Ectodermal cell (in vitro differentiated cells): ENCODE measurements around the gene BBS1. TPM values are rescaled to one million over a fixed set of nuclear protein-coding genes. Genes with fewer than 3 reads are reported as not detected.
A peak's percentile ranks its signal among the peaks of the same experiment; 100 is the strongest.
"Not testable (repeated sequence)": the region's sequence is repeated elsewhere in the genome, so short reads cannot be mapped to it uniquely, and the experiment has no call there.

Experiments
- H3K27ac ChIP-seq: 2 replicates; pipeline ENCODE4 v1.7.0; 2013; ENCODE audit warnings: mild to moderate bottlenecking, low read depth, low read length; ENCODE audit not compliant: insufficient read depth, poor library complexity, severe bottlenecking
- H3K27me3 ChIP-seq: 2 replicates; pipeline ENCODE4 v1.7.0; 2013; ENCODE audit warnings: mild to moderate bottlenecking, low read length; ENCODE audit not compliant: insufficient read depth, control insufficient read depth, poor library complexity, severe bottlenecking
- H3K36me3 ChIP-seq: one replicate; pipeline ENCODE4 v1.7.0; 2013; ENCODE audit warnings: low read length; ENCODE audit not compliant: control insufficient read depth, insufficient read depth
- H3K4me1 ChIP-seq: one replicate; pipeline ENCODE4 v1.7.0; 2013; ENCODE audit warnings: low read length; ENCODE audit not compliant: control insufficient read depth, insufficient read depth
- H3K4me3 ChIP-seq: 2 replicates; pipeline ENCODE4 v1.7.0; 2013; ENCODE audit warnings: low read depth, low read length, control low read depth; ENCODE audit not compliant: insufficient read depth
- H3K9me3 ChIP-seq: 2 replicates; pipeline ENCODE4 v1.7.0; 2013; ENCODE audit warnings: mild to moderate bottlenecking, low read length, moderate library complexity; ENCODE audit not compliant: control insufficient read depth
- WGBS, 2 experiments: methylation state at CpG; one replicate each; pipeline ENCODE4 v1.1.7; 2013; ENCODE audit warnings: missing lambda C conversion rate in 2 of 2; 5-methylcytosine and 5-hydroxymethylcytosine counted together
- polyA plus RNA-seq, 4 experiments: library from polyadenylated mRNA; stranded (reverse); fragments of 50-300 nt; gene quantifications; one replicate each; pipeline ENCODE4 v1.2.3, GENCODE V29; 2013

BBS1 gene
- polyA plus RNA-seq (2013, experiment 1 of 4) = 52.3 TPM
- polyA plus RNA-seq (2013, experiment 2 of 4) = 55.7 TPM
- polyA plus RNA-seq (2013, experiment 3 of 4) = 39.7 TPM
- 43.0 TPM for polyA plus RNA-seq (2013, experiment 4 of 4)

DNA sequence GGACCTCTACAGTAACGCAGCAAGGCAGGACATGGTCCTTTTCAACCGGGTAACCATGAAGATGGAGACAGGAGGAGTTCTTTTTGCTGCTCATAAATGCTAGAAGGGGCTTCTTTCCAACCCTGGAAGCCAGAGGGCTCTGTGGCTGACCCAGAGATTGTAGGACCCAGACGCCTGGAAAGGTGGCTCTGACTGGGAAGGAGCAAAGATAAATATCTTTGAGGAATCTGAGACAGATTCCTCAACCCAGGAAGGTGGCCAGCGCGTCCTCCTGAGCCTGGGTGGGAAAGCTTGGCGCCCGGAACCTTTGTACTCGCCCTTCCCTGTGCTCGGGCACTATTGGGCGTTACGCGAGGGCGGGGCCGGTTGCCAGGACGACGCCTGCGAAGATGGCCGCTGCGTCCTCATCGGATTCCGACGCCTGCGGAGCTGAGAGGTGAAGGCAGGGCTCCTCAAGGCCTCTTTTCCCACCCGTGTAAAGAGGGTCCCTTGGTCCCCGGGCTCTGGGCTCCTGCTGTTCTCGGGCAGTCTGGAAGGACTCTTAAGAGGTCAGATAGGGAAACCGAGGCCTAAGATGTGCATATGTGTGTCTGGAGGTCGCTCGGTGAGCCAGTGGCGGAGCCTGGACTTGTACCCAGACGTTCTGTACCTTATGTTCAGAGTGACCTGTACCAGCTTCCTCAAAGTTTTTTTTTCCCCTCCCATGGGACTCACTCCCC is at the start of gene BBS1:
BBS1 (plus strand) TSS at position 365 of the 719 bp plus-strand sequence; CDS start at position 390, 25 bp downstream.
- Histone ChIP-seq H3K36me3 (no peaks in the 10 kb centered on the region), H3K4me3 (peak within 1 kb of the TSS; percentile 68), H3K27ac (peak within 1 kb of the TSS; percentile 50), H3K4me1 (no peaks in the 10 kb centered on the region), H3K27me3 (no peaks in the 10 kb centered on the region), H3K9me3 (no peaks in the 10 kb centered on the region)
- WGBS, 2 experiments = 6 to 7% methylated on average over 31 of the region's 31 CpGs

DNA sequence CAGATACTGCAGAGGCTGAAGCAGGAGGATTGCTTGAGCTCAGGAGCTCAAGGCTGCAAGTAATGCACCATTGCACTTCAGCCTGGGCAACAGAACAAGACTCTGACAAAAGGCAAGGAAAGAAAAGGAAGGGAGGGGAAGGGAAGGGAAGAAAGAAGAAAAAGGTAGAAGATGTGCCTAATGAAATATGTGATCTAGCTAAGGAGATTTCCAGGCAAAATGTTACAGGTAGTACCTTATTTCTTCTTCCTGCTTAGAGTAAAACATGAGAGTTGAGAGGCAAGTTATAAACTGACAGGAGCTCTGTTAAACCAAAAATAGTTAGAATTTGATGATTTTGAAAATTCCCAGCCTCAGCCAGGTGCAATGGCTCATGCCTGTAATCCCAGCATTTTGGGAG is 48.4 kb upstream of the BBS1 start:
- Histone ChIP-seq H3K4me3 (no peak overlapping the region), H3K27me3 (no peaks in the 10 kb centered on the region), H3K36me3 (no peaks in the 10 kb centered on the region), H3K4me1 (no peaks in the 10 kb centered on the region), H3K27ac (no peak overlapping the region), H3K9me3 (no peaks in the 10 kb centered on the region)

DNA sequence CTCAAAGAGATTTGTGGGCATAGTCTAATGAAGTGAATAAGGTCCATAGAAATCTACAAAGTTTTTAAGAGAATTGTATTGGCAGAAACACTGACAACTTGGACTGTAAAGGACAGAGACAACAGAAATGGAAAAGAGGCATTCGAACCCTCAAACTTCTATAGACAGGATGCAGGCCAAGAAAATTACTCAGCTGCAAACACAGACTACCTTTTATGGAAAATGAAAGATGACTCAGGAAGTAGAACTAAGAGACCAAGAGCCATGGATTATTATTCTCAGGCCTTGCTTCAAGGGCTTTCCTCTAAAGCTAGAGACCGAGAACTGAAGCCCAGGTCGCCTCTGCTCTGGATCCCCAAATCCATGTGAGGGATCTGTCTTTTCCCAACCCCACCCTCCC is 47.5 kb upstream of the BBS1 start:
- Histone ChIP-seq H3K27me3 (no peaks in the 10 kb centered on the region), H3K4me3 (no peak overlapping the region), H3K36me3 (no peaks in the 10 kb centered on the region), H3K27ac (no peak overlapping the region), H3K4me1 (peaks cover 5% of the 10 kb centered on the region), H3K9me3 (no peaks in the 10 kb centered on the region)
- 94 to 96% methylated on average over 3 of the region's 3 CpGs for WGBS, 2 experiments

DNA sequence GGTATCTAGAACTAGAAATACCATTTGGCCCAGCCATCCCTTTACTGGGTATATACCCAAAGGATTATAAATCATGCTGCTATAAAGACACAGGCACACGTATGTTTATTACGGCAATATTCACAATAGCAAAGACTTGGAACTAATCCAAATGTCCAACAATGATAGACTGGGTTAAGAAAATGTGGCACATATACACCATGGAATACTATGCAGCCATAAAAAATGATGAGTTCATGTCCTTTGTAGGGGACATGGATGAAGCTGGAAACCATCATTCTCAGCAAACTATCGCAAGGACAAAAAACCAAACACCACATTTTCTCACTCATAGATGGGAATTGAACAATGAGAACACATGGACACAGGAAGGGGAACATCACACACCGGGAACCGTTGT is 46.3 kb upstream of the BBS1 start:
- H3K27ac ChIP-seq, H3K36me3 ChIP-seq, H3K27me3 ChIP-seq, H3K9me3 ChIP-seq, H3K4me3 ChIP-seq: not testable (repeated sequence)
- 92 to 100% methylated on average over 2 to 4 of the region's 5 CpGs for WGBS, 2 experiments
- H3K4me1 ChIP-seq = peaks cover 11% of the 10 kb centered on the region

DNA sequence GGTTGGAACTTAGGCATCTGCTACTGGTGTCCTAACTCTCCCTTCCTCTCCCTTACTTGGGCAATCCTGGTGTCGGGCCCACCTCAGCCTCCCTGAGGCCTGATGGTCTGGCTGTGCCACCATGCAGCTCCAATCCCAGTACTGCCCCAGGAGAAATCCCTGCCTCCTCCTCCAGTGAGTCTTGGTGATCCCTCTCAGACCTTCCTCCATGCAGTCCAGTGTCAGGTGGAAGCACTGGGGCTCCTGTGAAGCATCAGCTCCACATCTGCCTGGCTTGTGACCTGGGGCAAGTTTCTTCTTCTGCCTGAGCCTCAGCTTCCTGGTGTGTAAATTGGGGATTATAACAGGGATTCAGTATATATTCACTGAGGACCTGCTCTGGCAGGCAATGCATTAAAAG is 45.5 kb upstream of the BBS1 start:
- WGBS, 2 experiments = 93 to 94% methylated on average over 1 of the region's 1 CpG
- no peak overlapping the region for H3K4me3 ChIP-seq
- H3K36me3 ChIP-seq = no peaks in the 10 kb centered on the region
- H3K27me3 ChIP-seq = no peaks in the 10 kb centered on the region
- H3K9me3 ChIP-seq = no peaks in the 10 kb centered on the region
- no peak overlapping the region for H3K27ac ChIP-seq
- peaks cover 11% of the 10 kb centered on the region for H3K4me1 ChIP-seq

DNA sequence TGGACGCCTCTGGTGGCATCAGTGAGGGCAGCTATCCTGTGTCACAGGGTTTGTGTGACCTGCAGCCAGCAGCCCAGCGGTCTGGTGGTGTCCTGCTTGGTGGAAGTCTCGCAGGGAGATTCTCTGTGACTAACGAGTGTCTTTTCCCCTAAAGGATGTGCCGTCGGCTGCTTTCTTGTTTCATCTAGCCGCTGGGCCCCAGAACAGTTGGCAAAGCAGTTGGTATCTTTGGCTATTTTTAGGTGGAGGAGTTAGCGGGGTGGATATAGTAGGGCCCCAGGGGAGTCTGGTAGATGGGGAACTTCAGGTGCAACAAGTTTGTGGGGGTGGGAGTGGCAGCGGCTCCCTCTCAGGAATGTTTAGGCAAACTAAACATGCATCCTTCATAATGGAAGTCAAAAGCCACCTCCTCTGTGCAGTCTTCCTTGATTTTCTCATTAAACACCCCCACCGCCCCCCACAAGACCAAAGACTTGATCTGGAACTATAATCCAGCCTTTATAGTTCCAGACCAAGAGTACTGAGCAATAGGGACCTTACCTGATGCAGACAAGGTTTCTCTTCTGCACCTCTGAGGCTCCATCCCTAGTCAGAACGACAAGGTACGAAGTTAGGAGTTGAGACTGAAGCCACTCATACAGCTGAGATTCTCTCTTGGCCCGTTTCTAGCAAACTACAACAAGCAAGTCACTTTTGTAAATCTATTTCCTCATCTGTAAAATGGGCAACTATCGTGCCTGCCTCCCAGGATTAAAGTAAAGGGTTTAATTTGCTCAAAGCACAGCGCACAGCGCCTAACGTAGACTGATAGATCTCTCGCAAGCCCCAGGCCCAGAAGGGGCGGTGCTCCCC is 44.8 kb upstream of the BBS1 start:
- no peaks in the 10 kb centered on the region for H3K9me3 ChIP-seq
- no peaks in the 10 kb centered on the region for H3K27me3 ChIP-seq
- H3K4me3 ChIP-seq = peak overlapping the region; percentile 47
- 56 to 57% methylated on average over 19 of the region's 19 CpGs for WGBS, 2 experiments
- H3K36me3 ChIP-seq = no peaks in the 10 kb centered on the region
- peaks cover 11% of the 10 kb centered on the region for H3K4me1 ChIP-seq
- no peak overlapping the region for H3K27ac ChIP-seq

DNA sequence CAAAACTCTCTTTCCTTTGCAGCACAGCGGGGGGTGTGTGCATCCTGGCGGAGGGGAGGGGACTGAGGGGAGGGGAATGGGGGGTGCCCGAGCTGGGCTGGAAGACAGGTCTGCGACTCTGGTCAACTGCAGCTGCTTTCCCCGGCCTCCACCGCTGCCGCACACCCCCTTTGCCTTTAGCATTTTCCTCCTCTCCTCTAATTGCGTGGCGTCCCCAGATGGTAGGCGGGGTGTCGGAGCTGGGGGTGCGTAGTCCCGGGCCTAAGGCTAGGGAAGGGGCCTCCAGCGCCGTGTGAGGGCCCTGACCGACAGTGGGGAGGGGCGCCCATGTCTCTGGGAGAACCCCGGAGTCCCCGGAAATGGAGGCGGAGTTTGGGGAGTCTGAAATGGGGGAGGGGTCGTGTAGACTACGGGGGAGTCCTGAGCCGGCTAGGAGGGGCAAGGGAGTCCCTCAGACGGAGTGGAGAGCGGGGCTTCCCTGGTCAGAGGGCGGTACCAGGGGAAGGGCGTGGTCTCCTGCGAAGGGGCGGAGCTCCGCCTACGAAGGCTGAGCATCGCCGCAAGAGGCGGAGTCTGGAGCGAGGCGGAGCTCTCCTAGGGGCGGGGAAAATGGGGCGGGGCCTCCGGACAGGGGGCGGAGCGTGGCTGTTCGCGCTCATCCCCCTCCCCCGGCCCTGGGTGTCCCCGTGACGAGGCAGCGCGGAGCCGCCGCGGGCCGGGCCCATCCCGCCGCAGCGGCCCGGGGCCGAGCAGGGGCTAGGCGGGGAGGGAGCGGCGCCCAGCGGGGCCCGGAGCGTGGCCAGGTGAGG is 44.0 kb upstream of the BBS1 start, which contains the start of gene PELI3:
PELI3 (plus strand) TSS at position 681 of the 809 bp plus-strand sequence. CDS start 1,224 bp downstream, outside the sequence.
- Histone ChIP-seq H3K4me3 (peak within 1 kb of the TSS; percentile 47), H3K27ac (peak within 1 kb of the TSS; percentile 11), H3K36me3 (no peaks in the 10 kb centered on the region), H3K27me3 (no peaks in the 10 kb centered on the region), H3K4me1 (peaks cover 11% of the 10 kb centered on the region), H3K9me3 (no peaks in the 10 kb centered on the region)
- 1% methylated on average over 63 of the region's 63 CpGs for WGBS, 2 experiments

DNA sequence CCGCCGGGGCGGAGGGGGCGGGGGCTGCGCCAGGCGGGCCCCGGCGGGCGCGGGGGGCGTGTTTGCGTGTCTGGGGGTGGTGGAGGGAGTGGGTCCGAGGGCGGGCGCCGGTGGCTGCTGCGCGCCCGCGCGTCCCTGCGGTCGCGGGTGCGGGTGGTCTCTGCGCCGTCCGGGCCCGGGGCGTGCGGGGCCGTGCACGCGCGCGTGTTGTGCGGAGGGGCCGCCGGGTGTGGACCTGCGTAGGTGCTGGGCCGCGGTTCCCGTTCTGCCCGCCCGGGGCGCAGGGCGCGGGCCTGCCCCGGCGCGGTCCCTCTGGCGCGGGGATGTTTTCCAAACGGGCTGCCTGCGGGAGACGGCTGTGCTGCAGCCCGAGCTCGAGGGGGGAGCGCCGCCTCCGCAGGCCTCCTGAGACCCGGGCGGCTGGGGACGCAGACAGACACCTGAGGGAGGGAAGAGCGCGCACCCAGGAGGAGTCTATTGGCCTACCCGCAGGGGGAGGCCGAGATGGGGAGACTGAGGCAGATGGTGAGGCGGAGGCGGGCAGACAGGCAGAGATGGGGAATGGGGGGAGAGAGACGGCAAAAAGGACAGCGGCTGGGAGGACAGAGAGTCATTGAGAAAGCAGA is 43.3 kb upstream of the BBS1 start:
- Histone ChIP-seq H3K4me1 (peaks cover 11% of the 10 kb centered on the region), H3K27me3 (no peaks in the 10 kb centered on the region), H3K27ac (no peak overlapping the region), H3K36me3 (no peaks in the 10 kb centered on the region), H3K9me3 (no peaks in the 10 kb centered on the region), H3K4me3 (peak overlapping the region; percentile 47)
- WGBS, 2 experiments = 3% methylated on average over 72 of the region's 72 CpGs

DNA sequence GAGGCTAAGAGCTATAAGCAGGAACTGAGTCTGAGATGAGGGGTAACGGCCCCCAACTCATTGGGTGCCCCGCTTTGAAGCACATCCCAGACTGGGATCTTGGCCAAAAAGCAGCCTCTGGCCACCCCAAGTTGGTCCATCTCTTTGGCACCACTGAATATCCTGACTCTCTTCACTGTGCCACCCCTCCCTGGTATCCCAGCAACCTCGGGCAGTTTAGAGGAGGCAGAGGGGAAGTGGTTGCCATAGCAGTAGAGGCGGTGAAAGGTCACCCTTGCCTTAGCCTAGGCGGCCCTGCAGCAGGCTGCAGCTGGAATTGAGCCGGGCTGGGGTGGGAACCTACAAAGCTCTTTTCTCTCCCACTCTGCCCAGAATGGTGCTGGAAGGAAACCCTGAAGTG is 42.7 kb upstream of the BBS1 start:
- Histone ChIP-seq H3K27ac (no peak overlapping the region), H3K4me1 (peaks cover 11% of the 10 kb centered on the region), H3K27me3 (no peaks in the 10 kb centered on the region), H3K9me3 (no peaks in the 10 kb centered on the region), H3K36me3 (no peaks in the 10 kb centered on the region), H3K4me3 (peak overlapping the region; percentile 47)
- WGBS, 2 experiments = 44 to 49% methylated on average over 6 of the region's 6 CpGs
